OCI-LY3 (cell line): ENCODE data around the gene CMSS1.

Source experiments
- H2AFZ ChIP-seq: fragments of 200-600, 300-600 bp; shearing (Covaris generic); 2 replicates; pipeline ENCODE4 v1.6.0; 2014; ENCODE audit warnings: antibody characterized with exemption, low read depth, low read length
- H3K27ac ChIP-seq: fragments of 200-600, 300-600 bp; sonication (generic); 2 replicates; pipeline ENCODE4 v1.5.1; 2014; ENCODE audit warnings: mild to moderate bottlenecking, low read length, moderate library complexity, mixed read lengths
- H3K27me3 ChIP-seq: fragments of 200-600, 300-600 bp; sonication (generic); 2 replicates; pipeline ENCODE4 v1.6.1; 2014; ENCODE audit warnings: low read depth, low read length, mixed read lengths
- H3K36me3 ChIP-seq: fragments of 200-600, 300-600 bp; sonication (generic); replicated peaks from 2 replicates; pipeline ENCODE3; 2014; ENCODE audit warnings: low read depth, low read length, mixed read lengths
- H3K4me1 ChIP-seq: fragments of 300-600, 200-600 bp; sonication (generic); 2 replicates; pipeline ENCODE4 v1.6.1; 2014; ENCODE audit warnings: low read length, mixed read lengths
- H3K4me2 ChIP-seq: fragments of 200-600, 300-600 bp; sonication (generic); 2 replicates; pipeline ENCODE4 v1.6.1; 2014; ENCODE audit warnings: low read length, mixed read lengths
- H3K4me3 ChIP-seq: fragments of 300-600, 200-600 bp; sonication (generic); 2 replicates; pipeline ENCODE4 v1.5.1; 2014; ENCODE audit warnings: antibody characterized with exemption, mild to moderate bottlenecking, low read length, moderate library complexity
- H3K79me2 ChIP-seq: fragments of 300-600, 200-600 bp; shearing (Covaris generic); 2 replicates; pipeline ENCODE4 v1.6.1; 2014; ENCODE audit warnings: mild to moderate bottlenecking, low read length, mixed read lengths
- H3K9ac ChIP-seq: fragments of 300-600, 200-600 bp; shearing (Covaris generic); 2 replicates; pipeline ENCODE4 v1.6.0; 2014; ENCODE audit warnings: mild to moderate bottlenecking, low read length, moderate library complexity
- H3K9me3 ChIP-seq: fragments of 200-600, 300-600 bp; shearing (Covaris generic); 2 replicates; pipeline ENCODE4 v1.6.1; 2014; ENCODE audit warnings: low read length, mixed read lengths; ENCODE audit not compliant: insufficient read depth
- H4K20me1 ChIP-seq: fragments of 200-600, 300-600 bp; sonication (generic); 2 replicates; pipeline ENCODE4 v1.6.1; 2016; ENCODE audit warnings: low read length, mixed read lengths; ENCODE audit not compliant: insufficient read depth
- EZH2phosphoT487 ChIP-seq: fragments of 200-600 bp; shearing (Covaris generic); IDR thresholded peaks from 2 replicates; pipeline ENCODE4 v1.6.1; 2018; ENCODE audit warnings: antibody characterized with exemption, mixed run types, low read depth
- TF ChIP-seq, protein P1 (sequence below): fragments of 200-600, 300-600 bp; sonication (generic); IDR thresholded peaks from 2 replicates; pipeline ENCODE4 v1.5.1; 2014; ENCODE audit warnings: antibody characterized with exemption, low read length, low read depth

The CMSS1 gene

DNA sequence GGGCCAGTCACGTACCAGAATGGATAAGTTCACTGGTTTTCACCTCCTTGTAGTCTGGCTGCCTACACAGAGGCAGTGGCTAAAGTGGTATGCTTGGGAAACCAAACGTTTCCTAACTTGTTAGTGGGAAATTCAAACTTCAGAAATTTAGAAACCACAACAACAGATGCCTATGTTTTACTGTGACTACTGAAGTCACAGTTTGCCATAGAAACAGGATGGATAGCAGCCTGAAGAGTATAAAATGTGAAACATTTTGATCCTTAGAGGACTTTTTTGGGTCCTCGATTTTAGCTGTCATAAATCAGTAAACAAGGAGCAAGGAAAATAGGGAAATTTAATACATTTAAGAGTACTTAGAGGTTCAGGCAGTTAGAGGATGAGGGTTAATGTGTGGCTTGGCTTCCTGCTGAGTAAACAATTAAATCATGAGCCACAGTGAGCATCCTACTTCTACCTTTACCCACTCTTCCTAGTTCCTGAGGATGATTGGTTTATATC, 48.6 kb downstream of the CMSS1 start:
- 0 out of 2 replicates have a peak, but pooled peaks cover 1% of the 10 kb centered on the region for H4K20me1 ChIP-seq
- no peaks in the 10 kb centered on the region for H3K27me3 ChIP-seq
- H2AFZ ChIP-seq: no peak overlapping the region
- no peak overlapping the region for H3K27ac ChIP-seq
- no peaks in the 10 kb centered on the region for H3K36me3 ChIP-seq
- no peak overlapping the region for H3K4me3 ChIP-seq
- H3K9me3 ChIP-seq: no peaks in the 10 kb centered on the region
- no peak overlapping the region for H3K4me2 ChIP-seq
- no peak overlapping the region for H3K9ac ChIP-seq
- H3K79me2 ChIP-seq: peaks cover 9% of the 10 kb centered on the region; the same call in 1 of the 2 replicates
- H3K4me1 ChIP-seq: no peaks in the 10 kb centered on the region
- no peak for TF ChIP-seq EZH2phosphoT487
- TF ChIP-seq, protein P1, sequence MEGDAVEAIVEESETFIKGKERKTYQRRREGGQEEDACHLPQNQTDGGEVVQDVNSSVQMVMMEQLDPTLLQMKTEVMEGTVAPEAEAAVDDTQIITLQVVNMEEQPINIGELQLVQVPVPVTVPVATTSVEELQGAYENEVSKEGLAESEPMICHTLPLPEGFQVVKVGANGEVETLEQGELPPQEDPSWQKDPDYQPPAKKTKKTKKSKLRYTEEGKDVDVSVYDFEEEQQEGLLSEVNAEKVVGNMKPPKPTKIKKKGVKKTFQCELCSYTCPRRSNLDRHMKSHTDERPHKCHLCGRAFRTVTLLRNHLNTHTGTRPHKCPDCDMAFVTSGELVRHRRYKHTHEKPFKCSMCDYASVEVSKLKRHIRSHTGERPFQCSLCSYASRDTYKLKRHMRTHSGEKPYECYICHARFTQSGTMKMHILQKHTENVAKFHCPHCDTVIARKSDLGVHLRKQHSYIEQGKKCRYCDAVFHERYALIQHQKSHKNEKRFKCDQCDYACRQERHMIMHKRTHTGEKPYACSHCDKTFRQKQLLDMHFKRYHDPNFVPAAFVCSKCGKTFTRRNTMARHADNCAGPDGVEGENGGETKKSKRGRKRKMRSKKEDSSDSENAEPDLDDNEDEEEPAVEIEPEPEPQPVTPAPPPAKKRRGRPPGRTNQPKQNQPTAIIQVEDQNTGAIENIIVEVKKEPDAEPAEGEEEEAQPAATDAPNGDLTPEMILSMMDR: no peak

DNA sequence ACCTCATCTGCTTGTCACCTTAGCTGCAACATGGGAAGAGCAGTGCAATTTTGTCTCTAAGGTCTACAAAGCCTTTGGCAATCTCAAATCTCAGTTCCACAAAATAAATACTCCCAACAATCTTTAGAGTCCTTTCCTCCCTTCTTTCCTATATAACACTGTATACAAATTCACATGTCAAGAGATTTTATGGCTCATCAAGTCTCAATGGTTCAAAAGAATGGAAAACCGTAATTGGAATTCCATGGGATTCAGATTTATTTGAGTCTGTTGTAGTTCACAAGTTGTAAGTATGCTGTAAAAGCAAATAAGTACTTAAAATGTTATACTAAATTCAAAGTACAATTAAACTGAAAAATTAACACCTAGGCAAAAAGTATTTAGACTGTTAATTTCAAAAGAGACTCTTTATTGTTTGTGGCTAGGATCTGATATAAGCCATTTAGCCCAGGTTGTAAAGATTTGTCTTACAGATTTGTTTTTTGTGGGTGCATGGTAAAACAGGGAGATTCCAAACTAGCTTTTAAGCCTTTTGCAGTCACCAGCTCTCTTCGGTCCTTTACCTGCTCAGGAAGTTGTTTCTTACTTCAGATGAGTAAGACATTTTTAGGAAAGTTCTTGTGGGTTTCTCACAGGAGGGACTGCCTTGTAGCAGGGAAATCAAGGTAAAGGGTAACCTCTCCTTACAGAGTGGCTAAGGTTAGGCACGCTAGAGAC, 50.1 kb downstream of the CMSS1 start:
- TF ChIP-seq, protein P1: no peak
- TF ChIP-seq EZH2phosphoT487: no peak
- Histone ChIP-seq H3K27ac (no peak overlapping the region), H3K4me1 (peaks cover 6% of the 10 kb centered on the region), H3K27me3 (no peaks in the 10 kb centered on the region), H3K9ac (no peak overlapping the region), H3K36me3 (no peaks in the 10 kb centered on the region), H3K4me2 (no peak overlapping the region), H4K20me1 (0 out of 2 replicates have a peak, but pooled peaks cover 4% of the 10 kb centered on the region), H3K9me3 (no peaks in the 10 kb centered on the region), H3K79me2 (peaks cover 9% of the 10 kb centered on the region; the same call in 1 of the 2 replicates), H2AFZ (no peak overlapping the region), H3K4me3 (no peak overlapping the region)

DNA sequence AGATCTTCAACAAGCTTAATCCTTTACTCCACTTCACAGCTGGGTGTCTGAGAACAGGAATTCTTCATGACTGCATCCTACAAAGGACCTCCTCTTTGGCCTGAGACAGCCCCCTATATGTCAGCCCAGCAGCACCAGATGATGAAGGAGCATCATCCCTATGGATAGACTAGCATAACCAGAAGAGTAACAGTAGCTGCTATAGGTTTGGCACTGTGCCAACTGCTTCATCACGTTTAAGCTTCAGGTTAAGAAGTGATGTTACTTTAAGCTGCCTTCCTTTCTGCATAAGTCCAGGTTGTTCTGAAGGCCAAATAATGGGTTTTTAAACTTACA, 50.6 kb downstream of the CMSS1 start:
- H3K4me1 ChIP-seq: peaks cover 9% of the 10 kb centered on the region
- H3K79me2 ChIP-seq: peaks cover 9% of the 10 kb centered on the region; the same call in 1 of the 2 replicates
- H3K27me3 ChIP-seq: no peaks in the 10 kb centered on the region
- H2AFZ ChIP-seq: no peak overlapping the region
- no peak overlapping the region for H3K27ac ChIP-seq
- H3K9me3 ChIP-seq: no peaks in the 10 kb centered on the region
- TF ChIP-seq, protein P1: no peak
- no peak for TF ChIP-seq EZH2phosphoT487
- H3K4me2 ChIP-seq: no peak overlapping the region
- no peak overlapping the region for H3K9ac ChIP-seq
- no peak overlapping the region for H3K4me3 ChIP-seq
- H4K20me1 ChIP-seq: 0 out of 2 replicates have a peak, but pooled peaks cover 4% of the 10 kb centered on the region
- H3K36me3 ChIP-seq: no peaks in the 10 kb centered on the region

DNA sequence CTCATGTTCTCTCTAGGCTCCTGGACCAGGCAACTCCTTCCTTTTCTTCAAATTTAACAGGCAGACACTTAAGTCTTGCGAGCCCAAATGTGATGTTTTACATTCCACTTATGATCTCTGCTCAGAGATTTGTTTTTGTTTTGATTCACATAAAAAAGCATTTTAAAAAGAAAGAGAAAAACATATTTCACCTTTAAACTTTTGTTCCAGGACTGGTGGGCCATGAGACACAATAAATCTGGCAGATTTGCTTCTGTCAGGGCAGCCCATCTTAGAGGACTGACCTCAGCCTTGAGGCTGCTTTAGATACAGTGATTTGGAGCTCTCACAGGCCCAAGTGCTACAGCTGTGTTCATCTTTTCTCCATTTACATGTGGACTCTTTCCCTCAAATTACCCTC, 52.0 kb downstream of the CMSS1 start:
- H3K4me3 ChIP-seq: no peak overlapping the region
- H3K27ac ChIP-seq: no peak overlapping the region
- no peak overlapping the region for H2AFZ ChIP-seq
- 0 out of 2 replicates have a peak, but pooled peaks cover 4% of the 10 kb centered on the region for H4K20me1 ChIP-seq
- TF ChIP-seq EZH2phosphoT487: no peak
- TF ChIP-seq, protein P1: no peak
- H3K9me3 ChIP-seq: no peaks in the 10 kb centered on the region
- H3K4me1 ChIP-seq: peaks cover 10% of the 10 kb centered on the region
- no peaks in the 10 kb centered on the region for H3K36me3 ChIP-seq
- peaks cover 9% of the 10 kb centered on the region; the same call in 1 of the 2 replicates for H3K79me2 ChIP-seq
- H3K9ac ChIP-seq: no peak overlapping the region
- no peaks in the 10 kb centered on the region for H3K27me3 ChIP-seq
- H3K4me2 ChIP-seq: no peak overlapping the region
